ENCODE results near the gene HES4. TPM values are rescaled to one million over a fixed set of nuclear protein-coding genes. Genes with fewer than 3 reads are reported as not detected.

The HES4 gene
- total RNA-seq, 4 donors from 2014 or later, result 12.7 to 34.8 (median 31.6) TPM

DNA sequence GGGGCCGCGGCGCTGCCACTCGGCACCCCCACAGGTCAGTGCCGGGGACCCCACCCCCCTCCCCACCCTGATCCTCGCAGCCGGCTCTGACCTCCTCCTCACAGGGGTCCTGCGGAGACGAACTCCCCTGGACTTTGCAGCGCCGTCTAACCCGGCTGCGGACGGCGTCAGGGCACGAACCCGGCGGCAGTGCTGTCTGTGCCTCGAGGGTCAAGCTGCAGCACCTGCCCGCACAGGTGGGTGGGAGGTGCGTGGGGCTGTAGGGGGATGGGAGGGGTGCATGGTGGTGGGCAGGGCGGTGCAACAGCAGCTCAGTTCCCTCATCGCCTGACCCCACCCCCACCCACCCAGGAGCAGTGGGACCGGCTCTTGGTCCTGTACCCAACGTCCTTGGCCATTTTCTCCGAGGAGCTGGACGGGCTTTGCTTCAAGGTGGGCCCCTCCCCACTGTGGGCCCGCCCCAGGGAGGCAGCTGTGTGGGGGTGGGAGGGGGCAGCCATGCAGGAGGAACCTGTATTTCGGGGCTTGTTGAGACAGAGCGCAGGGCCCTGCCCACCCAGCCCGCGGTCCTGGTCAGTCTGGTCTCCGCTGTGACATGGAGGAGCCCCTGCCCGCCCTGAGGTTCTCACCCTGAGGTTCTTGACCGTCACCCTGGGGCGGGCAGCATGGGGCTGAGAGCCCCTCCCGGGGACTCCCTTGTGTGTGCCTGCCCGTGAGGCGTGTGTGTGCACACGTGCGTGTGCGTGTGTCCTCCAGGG lies 28.7 kb downstream of the HES4 start:
- H3K36me3 ChIP-seq, result no peaks in the 10 kb centered on the region
- no peak overlapping the region for H3K4me3 ChIP-seq
- no CpG with 5 or more reads among the region's 42 CpGs for WGBS
- H3K4me1 ChIP-seq, result peaks cover 43% of the 10 kb centered on the region
- H3K27ac ChIP-seq, result no peak overlapping the region
- peaks cover 68% of the 10 kb centered on the region for H3K27me3 ChIP-seq
- no peak for TF ChIP-seq EP300 (IDR thresholded peaks at IDR 0.05)
- TF ChIP-seq, protein P1, sequence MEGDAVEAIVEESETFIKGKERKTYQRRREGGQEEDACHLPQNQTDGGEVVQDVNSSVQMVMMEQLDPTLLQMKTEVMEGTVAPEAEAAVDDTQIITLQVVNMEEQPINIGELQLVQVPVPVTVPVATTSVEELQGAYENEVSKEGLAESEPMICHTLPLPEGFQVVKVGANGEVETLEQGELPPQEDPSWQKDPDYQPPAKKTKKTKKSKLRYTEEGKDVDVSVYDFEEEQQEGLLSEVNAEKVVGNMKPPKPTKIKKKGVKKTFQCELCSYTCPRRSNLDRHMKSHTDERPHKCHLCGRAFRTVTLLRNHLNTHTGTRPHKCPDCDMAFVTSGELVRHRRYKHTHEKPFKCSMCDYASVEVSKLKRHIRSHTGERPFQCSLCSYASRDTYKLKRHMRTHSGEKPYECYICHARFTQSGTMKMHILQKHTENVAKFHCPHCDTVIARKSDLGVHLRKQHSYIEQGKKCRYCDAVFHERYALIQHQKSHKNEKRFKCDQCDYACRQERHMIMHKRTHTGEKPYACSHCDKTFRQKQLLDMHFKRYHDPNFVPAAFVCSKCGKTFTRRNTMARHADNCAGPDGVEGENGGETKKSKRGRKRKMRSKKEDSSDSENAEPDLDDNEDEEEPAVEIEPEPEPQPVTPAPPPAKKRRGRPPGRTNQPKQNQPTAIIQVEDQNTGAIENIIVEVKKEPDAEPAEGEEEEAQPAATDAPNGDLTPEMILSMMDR (IDR thresholded peaks at IDR 0.05), result no peak
- TF ChIP-seq POLR2AphosphoS5 (IDR thresholded peaks at IDR 0.05), result no peak
- no peak for TF ChIP-seq POLR2A (IDR thresholded peaks at IDR 0.05)
- H3K9me3 ChIP-seq, result no peaks in the 10 kb centered on the region
- DNase-seq (ENCODE audit: low spot score in 2 of 2), result no peak

DNA sequence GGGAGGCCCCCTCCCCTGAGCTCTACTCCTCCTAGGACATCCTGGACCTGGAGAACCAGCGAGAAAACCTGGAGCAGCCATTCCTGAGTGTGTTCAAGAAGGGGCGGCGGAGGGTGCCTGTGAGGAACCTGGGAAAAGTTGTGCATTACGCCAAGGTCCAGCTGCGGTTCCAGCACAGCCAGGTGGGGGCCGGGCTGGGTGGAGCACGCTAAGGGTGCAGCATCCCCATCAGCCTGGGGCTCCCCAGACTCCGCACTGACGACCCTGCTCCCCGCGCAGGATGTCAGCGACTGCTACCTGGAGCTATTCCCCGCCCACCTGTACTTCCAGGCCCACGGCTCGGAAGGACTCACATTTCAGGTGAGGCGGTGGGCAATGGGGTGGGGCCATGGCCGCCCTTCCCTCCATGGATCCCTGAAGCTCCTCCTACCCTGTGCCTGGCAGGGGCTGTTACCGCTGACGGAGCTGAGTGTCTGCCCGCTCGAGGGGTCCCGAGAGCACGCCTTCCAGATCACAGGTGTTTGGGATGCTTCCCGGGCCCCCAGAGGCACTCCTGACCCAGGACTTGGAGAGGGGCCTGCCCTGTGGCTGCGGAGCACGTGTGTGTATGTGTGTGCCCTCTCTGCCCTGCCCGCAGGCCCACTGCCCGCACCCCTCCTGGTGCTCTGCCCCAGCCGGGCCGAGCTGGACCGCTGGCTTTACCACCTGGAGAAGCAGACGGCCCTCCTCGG lies 29.5 kb downstream of the HES4 start:
- peaks cover 61% of the 10 kb centered on the region for H3K27me3 ChIP-seq
- H3K4me3 ChIP-seq, result no peak overlapping the region
- WGBS, result 33% methylated on average over 12 of the region's 33 CpGs
- H3K9me3 ChIP-seq, result no peaks in the 10 kb centered on the region
- TF ChIP-seq EP300 (IDR thresholded peaks at IDR 0.05), result no peak
- TF ChIP-seq POLR2AphosphoS5 (IDR thresholded peaks at IDR 0.05), result no peak
- no peak for TF ChIP-seq POLR2A (IDR thresholded peaks at IDR 0.05)
- TF ChIP-seq, protein P1 (IDR thresholded peaks at IDR 0.05), result no peak
- no peaks in the 10 kb centered on the region for H3K36me3 ChIP-seq
- peaks cover 43% of the 10 kb centered on the region for H3K4me1 ChIP-seq
- no peak overlapping the region for H3K27ac ChIP-seq
- DNase-seq (ENCODE audit: low spot score in 2 of 2), result no peak

DNA sequence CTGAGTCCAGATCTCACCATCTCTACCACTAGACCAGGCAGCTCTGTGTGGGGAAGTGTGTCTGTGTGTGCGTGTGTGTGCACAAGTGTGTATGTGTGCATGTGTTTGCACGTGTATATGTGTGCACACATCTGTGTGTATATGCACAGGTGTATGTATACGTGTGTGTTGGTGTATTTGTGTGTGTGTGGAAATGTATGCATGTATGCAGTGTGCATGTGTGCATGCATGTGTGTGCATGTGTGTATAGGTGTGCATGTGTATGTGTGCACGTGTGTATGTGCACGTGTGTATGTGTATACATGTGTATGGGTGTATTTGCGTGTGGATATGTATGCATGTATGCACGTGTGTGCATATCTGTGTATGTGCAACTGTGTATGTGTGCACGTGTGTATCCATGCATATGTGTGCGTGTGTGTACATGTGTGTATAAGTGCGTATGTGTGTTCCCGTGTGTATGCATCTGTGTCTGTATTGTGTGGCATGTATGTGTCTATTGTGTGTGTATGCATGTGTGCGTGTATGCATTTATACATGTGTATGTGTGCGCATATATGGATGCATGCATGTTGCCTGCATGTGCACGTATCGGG lies 30.5 kb downstream of the HES4 start:
- H3K27me3 ChIP-seq, result peaks cover 50% of the 10 kb centered on the region
- TF ChIP-seq, protein P1 (IDR thresholded peaks at IDR 0.05), result no peak
- TF ChIP-seq POLR2A (IDR thresholded peaks at IDR 0.05) (no peak), POLR2AphosphoS5 (IDR thresholded peaks at IDR 0.05) (no peak), EP300 (IDR thresholded peaks at IDR 0.05) (no peak)
- no peak overlapping the region for H3K4me3 ChIP-seq
- H3K36me3 ChIP-seq, result no peaks in the 10 kb centered on the region
- no peak for DNase-seq (ENCODE audit: low spot score in 2 of 2)
- H3K4me1 ChIP-seq, result peaks cover 40% of the 10 kb centered on the region
- no peaks in the 10 kb centered on the region for H3K9me3 ChIP-seq
- no peak overlapping the region for H3K27ac ChIP-seq
- WGBS, result 83% methylated on average over 15 of the region's 15 CpGs

DNA sequence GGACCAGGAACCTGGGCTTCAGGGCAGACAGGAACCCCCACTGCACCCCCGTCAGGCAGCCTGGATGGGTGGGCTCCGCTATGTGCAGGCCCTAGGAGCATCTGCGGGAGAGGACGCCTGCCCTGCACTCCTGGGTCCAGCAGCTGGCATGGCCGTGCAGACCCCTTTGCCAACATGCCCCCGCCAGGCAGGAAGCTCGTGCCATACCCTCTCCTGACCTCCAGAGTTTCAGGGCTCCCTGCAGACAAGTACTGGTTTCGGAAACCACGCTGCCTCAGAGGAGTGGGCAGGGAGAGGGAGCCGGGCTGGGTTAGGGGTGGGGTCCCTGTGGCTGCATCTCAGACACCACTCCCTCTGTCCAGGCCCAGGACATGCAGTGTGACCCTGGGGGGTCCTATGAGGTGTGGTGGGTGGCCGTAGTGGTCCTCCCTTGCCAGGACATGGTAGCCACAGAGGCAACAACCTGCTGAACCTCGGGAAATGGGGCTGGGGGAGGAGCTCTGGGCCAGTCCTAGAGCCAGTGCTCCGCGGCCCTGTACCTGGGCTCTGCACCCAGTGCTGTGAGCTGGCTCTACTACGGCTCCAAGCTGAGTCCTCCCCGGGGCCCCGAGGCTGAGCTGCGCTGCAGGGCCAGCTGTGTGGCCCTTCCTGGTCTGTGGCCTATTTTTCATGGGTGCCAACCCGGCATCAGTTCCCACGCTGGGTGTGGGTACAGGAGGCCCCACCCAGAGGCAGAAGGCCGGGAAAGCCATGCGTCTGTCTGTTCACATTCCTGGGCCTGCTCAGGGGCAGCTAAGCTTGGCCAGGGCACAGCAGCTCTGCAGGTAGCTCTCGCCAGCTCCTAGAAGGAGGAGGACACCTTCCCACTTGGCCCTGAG lies 32.2 kb downstream of the HES4 start:
- Histone ChIP-seq H3K4me3 (peak overlapping the region; percentile 84), H3K27me3 (peaks cover 34% of the 10 kb centered on the region), H3K36me3 (peaks cover 5% of the 10 kb centered on the region), H3K27ac (peak overlapping the region; percentile 92), H3K9me3 (no peaks in the 10 kb centered on the region), H3K4me1 (peaks cover 40% of the 10 kb centered on the region)
- no peak for TF ChIP-seq EP300 (IDR thresholded peaks at IDR 0.05)
- TF ChIP-seq, protein P1 (IDR thresholded peaks at IDR 0.05), result no peak
- no peak for TF ChIP-seq POLR2A (IDR thresholded peaks at IDR 0.05)
- TF ChIP-seq POLR2AphosphoS5 (IDR thresholded peaks at IDR 0.05), result no peak
- WGBS, result 67% methylated on average over 1 of the region's 23 CpGs
- DNase-seq (ENCODE audit: low spot score in 2 of 2), result no peak
